Measurements from ENCODE around the gene DPP7. TPM values are rescaled to one million over a fixed set of nuclear protein-coding genes. Genes with fewer than 3 reads are reported as not detected.
A peak's percentile ranks its signal among the peaks of the same experiment; 100 is the strongest.

Gene DPP7
- total and polyA plus RNA-seq, 11 donors = 96.6 to 260 (median 119) TPM

DNA sequence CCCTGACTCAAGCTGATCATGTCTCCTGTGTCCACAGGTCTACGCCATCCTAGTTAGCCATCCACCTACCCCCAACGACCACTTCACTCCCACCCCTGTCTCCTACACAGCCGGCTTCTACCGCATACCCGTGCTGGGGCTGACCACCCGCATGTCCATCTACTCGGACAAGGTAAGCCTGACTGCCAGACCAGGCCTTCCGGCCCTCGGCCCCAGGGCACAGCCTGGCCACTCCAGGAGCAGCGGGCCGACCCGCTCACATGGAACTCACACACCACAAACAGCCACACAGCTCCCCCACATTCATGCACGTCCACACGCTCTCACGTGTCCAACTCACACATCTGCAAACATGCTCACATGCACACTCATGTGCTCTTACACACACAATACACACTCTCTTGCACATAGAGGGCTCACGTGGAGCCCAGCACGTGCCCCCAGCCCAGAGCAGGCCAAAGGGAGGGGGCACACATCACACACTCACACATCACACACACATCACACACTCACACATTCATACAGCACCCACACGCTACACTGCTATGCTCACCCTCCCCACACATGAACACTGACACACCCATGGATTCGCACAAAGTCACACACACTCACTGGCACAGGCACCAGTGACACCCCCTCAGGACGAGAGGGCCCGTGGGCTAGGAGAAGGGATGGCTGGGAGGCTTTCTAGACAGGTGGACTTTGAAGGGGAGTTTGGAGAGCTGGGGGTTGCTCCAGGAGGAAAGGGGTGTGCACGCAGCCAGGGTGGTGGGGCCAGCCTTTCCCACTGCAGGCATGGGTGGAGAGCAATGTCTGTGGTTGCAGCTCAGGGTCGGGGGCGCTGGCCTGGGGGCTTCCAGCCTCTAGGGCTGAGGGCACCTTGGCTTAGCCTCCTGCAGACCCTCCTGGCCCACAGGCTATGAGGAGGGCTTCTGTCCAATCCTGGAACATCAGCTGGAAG, 27.7 kb upstream of the DPP7 start:
- H3K27me3 ChIP-seq = peaks cover 18 to 87% (median 61%) of the 10 kb centered on the region in 9 donors
- no peak overlapping the region for H3K4me3 ChIP-seq
- TF ChIP-seq, protein P1, sequence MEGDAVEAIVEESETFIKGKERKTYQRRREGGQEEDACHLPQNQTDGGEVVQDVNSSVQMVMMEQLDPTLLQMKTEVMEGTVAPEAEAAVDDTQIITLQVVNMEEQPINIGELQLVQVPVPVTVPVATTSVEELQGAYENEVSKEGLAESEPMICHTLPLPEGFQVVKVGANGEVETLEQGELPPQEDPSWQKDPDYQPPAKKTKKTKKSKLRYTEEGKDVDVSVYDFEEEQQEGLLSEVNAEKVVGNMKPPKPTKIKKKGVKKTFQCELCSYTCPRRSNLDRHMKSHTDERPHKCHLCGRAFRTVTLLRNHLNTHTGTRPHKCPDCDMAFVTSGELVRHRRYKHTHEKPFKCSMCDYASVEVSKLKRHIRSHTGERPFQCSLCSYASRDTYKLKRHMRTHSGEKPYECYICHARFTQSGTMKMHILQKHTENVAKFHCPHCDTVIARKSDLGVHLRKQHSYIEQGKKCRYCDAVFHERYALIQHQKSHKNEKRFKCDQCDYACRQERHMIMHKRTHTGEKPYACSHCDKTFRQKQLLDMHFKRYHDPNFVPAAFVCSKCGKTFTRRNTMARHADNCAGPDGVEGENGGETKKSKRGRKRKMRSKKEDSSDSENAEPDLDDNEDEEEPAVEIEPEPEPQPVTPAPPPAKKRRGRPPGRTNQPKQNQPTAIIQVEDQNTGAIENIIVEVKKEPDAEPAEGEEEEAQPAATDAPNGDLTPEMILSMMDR (IDR thresholded peaks at IDR 0.05) = no peak
- TF ChIP-seq POLR2A (IDR thresholded peaks at IDR 0.05) = no peak
- peak in 1 of 4 donors; percentile 10 for ATAC-seq
- 71 to 76% (median 74%) methylated on average over 22 to 24 of the region's 24 CpGs for WGBS, 4 donors
- peak in 1 of 5 donors; percentile 20 for DNase-seq
- intact Hi-C loops (cut with DNase I) = loop anchor here in 1 of 10 donors (10.0 kb wide), 1 partner anchor 363 kb away; no protein-coding TSS in a partner anchor
- no peaks in the 10 kb centered on the region for H3K36me3 ChIP-seq
- no peaks in the 10 kb centered on the region for H3K9me3 ChIP-seq
- no peak overlapping the region for H3K27ac ChIP-seq
- peaks cover 0 to 14% (median 1%) of the 10 kb centered on the region in 12 donors for H3K4me1 ChIP-seq

DNA sequence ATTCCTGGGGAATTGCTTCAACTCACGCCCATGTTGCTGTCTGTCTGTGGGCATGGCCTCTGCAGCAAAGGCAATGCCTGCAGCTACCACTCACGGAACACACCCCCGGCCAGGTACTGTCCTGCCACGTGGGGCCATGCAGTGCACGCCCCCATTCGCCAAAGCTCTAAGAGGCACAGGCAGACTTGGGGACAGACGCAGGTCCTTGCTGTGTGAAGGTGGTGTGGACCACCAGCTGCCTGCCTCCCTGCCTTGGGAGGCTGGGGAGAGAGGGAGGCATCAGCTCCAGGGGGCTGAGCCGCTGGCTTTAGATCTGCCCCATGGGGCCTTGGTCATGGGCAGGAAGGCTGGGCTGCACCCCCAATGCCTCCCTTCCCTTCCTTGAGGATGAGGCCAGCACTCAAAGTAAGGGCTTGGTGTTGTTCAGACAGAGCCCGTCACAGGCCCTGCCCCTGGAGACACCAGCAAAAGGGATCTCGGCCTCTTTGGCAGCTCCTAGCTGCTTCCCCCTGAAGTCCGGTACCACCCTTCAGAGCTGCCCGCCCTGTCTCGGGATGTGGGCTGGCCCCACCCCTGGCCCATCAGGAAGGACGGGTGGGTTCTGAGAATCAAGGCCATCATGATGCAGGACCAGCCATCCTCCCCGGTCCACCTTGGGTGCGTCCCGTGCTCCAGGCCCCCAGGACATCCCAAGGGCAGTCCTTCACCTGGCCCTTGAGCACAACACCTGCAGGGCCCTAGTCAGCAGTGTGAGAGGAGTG, 26.7 kb upstream of the DPP7 start:
- 69 to 75% (median 71%) methylated on average over 11 to 17 of the region's 17 CpGs for WGBS, 4 donors
- Histone ChIP-seq H3K9me3 (no peaks in the 10 kb centered on the region), H3K4me3 (no peak overlapping the region), H3K27ac (no peak overlapping the region), H3K4me1 (peaks cover 0 to 14% (median 1%) of the 10 kb centered on the region in 12 donors), H3K36me3 (no peaks in the 10 kb centered on the region), H3K27me3 (peaks cover 21 to 88% (median 67%) of the 10 kb centered on the region in 9 donors)
- ATAC-seq (no peak), DNase-seq (peak in 1 of 5 donors; percentile 50)
- TF ChIP-seq, protein P1 (IDR thresholded peaks at IDR 0.05) = no peak
- intact Hi-C loops (cut with DNase I) = loop anchor here in 1 of 10 donors (10.0 kb wide), 1 partner anchor 364 kb away; no protein-coding TSS in a partner anchor

DNA sequence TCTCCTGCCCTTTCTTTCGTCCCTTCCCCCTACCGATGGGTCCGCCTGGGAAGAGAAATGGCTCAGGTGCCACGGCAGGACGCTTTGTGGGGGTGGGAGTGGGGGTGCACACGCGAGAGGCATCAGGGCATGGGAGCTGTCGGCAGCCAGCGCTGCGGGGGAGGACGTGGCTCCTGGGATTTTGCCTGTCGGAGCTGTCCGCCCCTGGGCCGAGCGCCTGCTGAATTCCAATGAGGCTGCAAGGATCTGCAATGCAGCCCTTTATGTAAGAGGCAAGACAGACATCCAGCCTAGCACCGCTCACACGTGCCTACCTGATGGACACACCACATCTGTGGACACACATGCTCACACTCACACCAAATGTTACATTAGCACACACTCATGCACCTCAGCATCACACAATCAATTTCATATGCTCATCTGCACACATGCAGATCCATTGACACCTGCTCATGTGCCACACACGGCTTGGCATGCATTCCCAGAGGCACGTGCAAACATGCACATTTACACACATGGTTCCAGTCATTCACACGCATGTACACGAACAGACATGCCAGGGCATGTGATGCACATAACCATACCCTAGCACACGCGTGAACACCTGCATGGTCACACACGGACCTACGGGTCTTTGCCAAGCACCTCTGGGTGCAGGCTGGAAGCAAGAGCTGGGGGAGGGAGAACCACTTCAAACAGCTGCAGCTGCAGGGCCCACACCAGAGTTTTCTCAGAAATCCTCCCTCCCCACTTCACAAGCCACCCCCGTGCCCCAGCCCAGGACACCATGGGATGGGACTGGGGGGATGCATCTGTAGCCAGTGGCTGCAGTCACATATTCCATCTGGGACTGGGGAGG, 25.8 kb upstream of the DPP7 start:
- Histone ChIP-seq H3K4me1 (peaks cover 0 to 14% (median 1%) of the 10 kb centered on the region in 12 donors), H3K9me3 (no peaks in the 10 kb centered on the region), H3K27me3 (peaks cover 24 to 89% (median 76%) of the 10 kb centered on the region in 9 donors), H3K36me3 (no peaks in the 10 kb centered on the region), H3K4me3 (no peak overlapping the region), H3K27ac (no peak overlapping the region)
- ATAC-seq (no peak), DNase-seq (no peak)
- TF ChIP-seq, protein P1 (IDR thresholded peaks at IDR 0.05) = no peak
- no peak for TF ChIP-seq POLR2A (IDR thresholded peaks at IDR 0.05)
- intact Hi-C loops (cut with DNase I) = loop anchor here in 1 of 10 donors (10.0 kb wide), 1 partner anchor 364 kb away; no protein-coding TSS in a partner anchor
- 53 to 72% (median 58%) methylated on average over 14 to 26 of the region's 26 CpGs for WGBS, 4 donors
